ENCODE results near the gene RAPSN. TPM values are rescaled to one million over a fixed set of nuclear protein-coding genes. Genes with fewer than 3 reads are reported as not detected.

The RAPSN gene
- total and polyA plus RNA-seq, 2 experiments from 2014 or later = not detected

GRCh38 chr11:47489395-47489755 lies 40.4 kb upstream of the RAPSN start:
- Histone ChIP-seq H3K27ac (peak overlapping the region; percentile 70), H3K9me3 (ENCODE audit: low read depth) (no peaks in the 10 kb centered on the region), H3K27me3 (no peaks in the 10 kb centered on the region), H3K36me3 (peaks cover 24% of the 10 kb centered on the region), H3K4me1 (ENCODE audit: low read depth) (peaks cover 26% of the 10 kb centered on the region), H3K4me3 (no peak overlapping the region)
- no peak for TF ChIP-seq CTCF (IDR thresholded peaks at IDR 0.05; ENCODE audit: low read depth, low read length)
- DNase-seq (ENCODE audit: low read depth in 1 of 2, low spot score in 1 of 2) = no peak

DNA sequence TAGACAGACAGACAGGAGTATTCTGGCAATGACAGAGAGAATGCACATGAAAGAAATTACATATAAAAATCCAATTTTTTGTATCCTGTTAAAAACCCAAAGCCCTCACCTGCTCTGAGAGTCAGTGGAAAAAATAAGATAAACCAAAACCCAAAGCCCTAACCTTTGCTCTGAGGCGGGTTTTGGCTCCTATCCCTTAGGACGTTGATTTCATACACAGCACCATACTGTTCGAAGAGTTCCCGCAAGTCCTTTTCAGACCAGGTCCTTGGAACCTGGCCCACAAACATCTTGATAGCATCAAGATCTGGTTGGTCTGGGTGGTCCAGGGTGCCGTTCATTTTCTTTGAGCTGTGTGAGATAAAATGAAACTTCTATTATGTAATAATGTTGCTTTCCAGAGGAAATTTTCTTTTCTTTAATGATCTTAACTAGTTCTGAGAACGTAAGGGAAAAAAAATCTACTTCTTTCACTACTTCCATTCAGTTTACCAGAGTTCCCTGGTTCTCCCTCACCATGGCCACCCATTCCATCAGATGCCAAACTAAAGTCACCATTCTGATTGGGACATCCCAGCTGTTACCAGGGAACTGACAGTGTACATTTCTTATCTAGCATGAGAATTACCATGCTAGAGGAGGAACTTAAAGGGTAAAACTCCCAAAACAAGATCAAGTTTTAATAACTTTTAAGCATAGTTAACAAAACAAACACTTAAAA lies 39.9 kb upstream of the RAPSN start:
- H3K36me3 ChIP-seq = peaks cover 29% of the 10 kb centered on the region
- peaks cover 23% of the 10 kb centered on the region for H3K4me1 ChIP-seq (ENCODE audit: low read depth)
- H3K27me3 ChIP-seq = no peaks in the 10 kb centered on the region
- H3K4me3 ChIP-seq = no peak overlapping the region
- no peaks in the 10 kb centered on the region for H3K9me3 ChIP-seq (ENCODE audit: low read depth)
- TF ChIP-seq CTCF (IDR thresholded peaks at IDR 0.05; ENCODE audit: low read depth, low read length) = no peak
- DNase-seq (ENCODE audit: low read depth in 1 of 2, low spot score in 1 of 2) = no peak
- peak overlapping the region; percentile 70 for H3K27ac ChIP-seq

GRCh38 chr11:47488111-47488510 lies 39.2 kb upstream of the RAPSN start:
- H3K27ac ChIP-seq = peak overlapping the region; percentile 70
- no peak overlapping the region for H3K4me3 ChIP-seq
- no peaks in the 10 kb centered on the region for H3K27me3 ChIP-seq
- peaks cover 23% of the 10 kb centered on the region for H3K4me1 ChIP-seq (ENCODE audit: low read depth)
- H3K9me3 ChIP-seq (ENCODE audit: low read depth) = no peaks in the 10 kb centered on the region
- no peak for DNase-seq (ENCODE audit: low read depth in 1 of 2, low spot score in 1 of 2)
- peaks cover 35% of the 10 kb centered on the region for H3K36me3 ChIP-seq
- TF ChIP-seq CTCF (IDR thresholded peaks at IDR 0.05; ENCODE audit: low read depth, low read length) = no peak

DNA sequence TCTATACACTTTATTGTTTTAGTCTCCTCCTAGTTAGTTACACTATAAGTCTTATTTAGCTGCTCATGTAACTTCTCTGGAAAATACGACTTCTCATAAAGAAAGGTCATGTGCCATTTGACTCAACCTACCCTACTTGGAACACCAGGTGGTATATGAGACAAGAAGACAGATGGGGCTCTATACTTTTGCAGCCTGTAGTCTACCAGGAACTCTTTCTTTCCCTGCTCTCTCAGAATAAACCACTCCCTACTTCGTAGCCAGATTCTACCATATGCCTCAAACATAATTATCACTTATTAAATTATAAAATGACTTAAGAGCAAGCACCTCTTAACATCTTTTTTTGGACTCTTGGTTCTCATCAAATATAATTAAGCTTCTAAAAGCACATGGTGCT lies 38.5 kb upstream of the RAPSN start:
- no peak overlapping the region for H3K4me3 ChIP-seq
- peaks cover 19% of the 10 kb centered on the region for H3K4me1 ChIP-seq (ENCODE audit: low read depth)
- TF ChIP-seq CTCF (IDR thresholded peaks at IDR 0.05; ENCODE audit: low read depth, low read length) = no peak
- peaks cover 42% of the 10 kb centered on the region for H3K36me3 ChIP-seq
- H3K9me3 ChIP-seq (ENCODE audit: low read depth) = no peaks in the 10 kb centered on the region
- DNase-seq (ENCODE audit: low read depth in 1 of 2, low spot score in 1 of 2) = no peak
- H3K27me3 ChIP-seq = no peaks in the 10 kb centered on the region
- no peak overlapping the region for H3K27ac ChIP-seq

DNA sequence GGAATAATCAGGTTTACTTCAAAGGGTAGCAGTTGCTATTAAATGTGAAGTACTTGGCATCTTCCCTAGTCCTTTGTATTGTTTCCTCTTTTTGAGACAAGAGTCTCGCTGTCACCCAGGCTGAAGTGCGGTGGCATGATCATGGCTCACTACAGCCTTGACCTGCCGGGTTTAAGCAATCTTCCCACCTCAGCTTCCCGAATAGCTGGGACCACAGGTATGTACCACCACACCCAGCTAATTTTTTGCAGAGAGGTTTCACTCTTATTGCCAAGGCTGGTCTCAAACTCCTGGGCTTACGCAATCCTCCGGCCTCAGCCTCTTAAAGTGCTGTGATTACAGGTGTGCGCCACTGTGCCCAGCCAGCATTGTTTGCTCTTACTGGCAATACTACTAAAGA lies 36.2 kb upstream of the RAPSN start:
- H3K27me3 ChIP-seq = no peaks in the 10 kb centered on the region
- DNase-seq (ENCODE audit: low read depth in 1 of 2, low spot score in 1 of 2) = no peak
- H3K4me3 ChIP-seq = no peak overlapping the region
- TF ChIP-seq CTCF (IDR thresholded peaks at IDR 0.05; ENCODE audit: low read depth, low read length) = no peak
- H3K36me3 ChIP-seq = peaks cover 60% of the 10 kb centered on the region
- H3K9me3 ChIP-seq (ENCODE audit: low read depth) = no peaks in the 10 kb centered on the region
- H3K27ac ChIP-seq = no peak overlapping the region
- peaks cover 19% of the 10 kb centered on the region for H3K4me1 ChIP-seq (ENCODE audit: low read depth)

All from cardiac muscle cell (in vitro differentiated cells and primary cell).